SK-N-SH (cell line): ENCODE results near the gene FNDC3B.

Experiments used
- ELF1 ChIP-seq: IDR thresholded peaks from 2 replicates; pipeline ENCODE4 v1.4.0; 2012
- POLR2AphosphoS5 ChIP-seq: IDR thresholded peaks from 2 replicates; pipeline ENCODE4 v1.6.1; 2012; ENCODE audit warnings: low read depth, low read length
- TF ChIP-seq, protein P1 (sequence below): fragments of 200-600 bp; sonication (generic); IDR thresholded peaks from 2 replicates; pipeline ENCODE4 v1.6.1; 2017; ENCODE audit warnings: antibody characterized with exemption, mild to moderate bottlenecking, moderate library complexity
- TF ChIP-seq, protein P2 (sequence below): IDR thresholded peaks from 2 replicates; pipeline ENCODE4 v1.6.1; 2012; ENCODE audit warnings: mild to moderate bottlenecking, low read depth, low read length, moderate library complexity

DNA sequence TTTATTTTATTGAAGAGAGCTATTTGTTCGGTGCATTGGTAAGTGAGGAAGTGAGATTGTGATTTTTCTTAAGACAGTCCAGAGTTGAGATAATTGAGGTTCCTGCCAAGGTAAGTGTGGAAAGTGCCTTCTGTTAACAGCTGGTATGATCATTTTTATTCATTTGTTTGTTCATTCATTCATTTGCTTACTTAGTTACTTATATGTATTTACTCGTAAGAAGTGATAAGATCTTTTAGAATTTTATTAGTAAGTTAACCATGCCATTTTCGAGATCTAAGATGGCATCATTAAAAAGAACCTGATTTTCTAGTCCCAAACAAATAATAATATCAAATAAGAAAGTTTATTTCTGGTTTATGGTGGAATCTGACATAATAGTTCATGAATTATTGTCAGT lies 258.9 kb downstream of the FNDC3B start:
- TF ChIP-seq POLR2AphosphoS5 (no peak), ELF1 (no peak)
- TF ChIP-seq, protein P1, sequence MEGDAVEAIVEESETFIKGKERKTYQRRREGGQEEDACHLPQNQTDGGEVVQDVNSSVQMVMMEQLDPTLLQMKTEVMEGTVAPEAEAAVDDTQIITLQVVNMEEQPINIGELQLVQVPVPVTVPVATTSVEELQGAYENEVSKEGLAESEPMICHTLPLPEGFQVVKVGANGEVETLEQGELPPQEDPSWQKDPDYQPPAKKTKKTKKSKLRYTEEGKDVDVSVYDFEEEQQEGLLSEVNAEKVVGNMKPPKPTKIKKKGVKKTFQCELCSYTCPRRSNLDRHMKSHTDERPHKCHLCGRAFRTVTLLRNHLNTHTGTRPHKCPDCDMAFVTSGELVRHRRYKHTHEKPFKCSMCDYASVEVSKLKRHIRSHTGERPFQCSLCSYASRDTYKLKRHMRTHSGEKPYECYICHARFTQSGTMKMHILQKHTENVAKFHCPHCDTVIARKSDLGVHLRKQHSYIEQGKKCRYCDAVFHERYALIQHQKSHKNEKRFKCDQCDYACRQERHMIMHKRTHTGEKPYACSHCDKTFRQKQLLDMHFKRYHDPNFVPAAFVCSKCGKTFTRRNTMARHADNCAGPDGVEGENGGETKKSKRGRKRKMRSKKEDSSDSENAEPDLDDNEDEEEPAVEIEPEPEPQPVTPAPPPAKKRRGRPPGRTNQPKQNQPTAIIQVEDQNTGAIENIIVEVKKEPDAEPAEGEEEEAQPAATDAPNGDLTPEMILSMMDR = no peak
- TF ChIP-seq, protein P2, sequence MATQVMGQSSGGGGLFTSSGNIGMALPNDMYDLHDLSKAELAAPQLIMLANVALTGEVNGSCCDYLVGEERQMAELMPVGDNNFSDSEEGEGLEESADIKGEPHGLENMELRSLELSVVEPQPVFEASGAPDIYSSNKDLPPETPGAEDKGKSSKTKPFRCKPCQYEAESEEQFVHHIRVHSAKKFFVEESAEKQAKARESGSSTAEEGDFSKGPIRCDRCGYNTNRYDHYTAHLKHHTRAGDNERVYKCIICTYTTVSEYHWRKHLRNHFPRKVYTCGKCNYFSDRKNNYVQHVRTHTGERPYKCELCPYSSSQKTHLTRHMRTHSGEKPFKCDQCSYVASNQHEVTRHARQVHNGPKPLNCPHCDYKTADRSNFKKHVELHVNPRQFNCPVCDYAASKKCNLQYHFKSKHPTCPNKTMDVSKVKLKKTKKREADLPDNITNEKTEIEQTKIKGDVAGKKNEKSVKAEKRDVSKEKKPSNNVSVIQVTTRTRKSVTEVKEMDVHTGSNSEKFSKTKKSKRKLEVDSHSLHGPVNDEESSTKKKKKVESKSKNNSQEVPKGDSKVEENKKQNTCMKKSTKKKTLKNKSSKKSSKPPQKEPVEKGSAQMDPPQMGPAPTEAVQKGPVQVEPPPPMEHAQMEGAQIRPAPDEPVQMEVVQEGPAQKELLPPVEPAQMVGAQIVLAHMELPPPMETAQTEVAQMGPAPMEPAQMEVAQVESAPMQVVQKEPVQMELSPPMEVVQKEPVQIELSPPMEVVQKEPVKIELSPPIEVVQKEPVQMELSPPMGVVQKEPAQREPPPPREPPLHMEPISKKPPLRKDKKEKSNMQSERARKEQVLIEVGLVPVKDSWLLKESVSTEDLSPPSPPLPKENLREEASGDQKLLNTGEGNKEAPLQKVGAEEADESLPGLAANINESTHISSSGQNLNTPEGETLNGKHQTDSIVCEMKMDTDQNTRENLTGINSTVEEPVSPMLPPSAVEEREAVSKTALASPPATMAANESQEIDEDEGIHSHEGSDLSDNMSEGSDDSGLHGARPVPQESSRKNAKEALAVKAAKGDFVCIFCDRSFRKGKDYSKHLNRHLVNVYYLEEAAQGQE = no peak
